ENCODE measurements around the gene CRTAC1.

The CRTAC1 gene

GRCh38 chr10:97898429-97898828 lies 132.0 kb downstream of the CRTAC1 start:
- DNase-seq (ENCODE audit: low read depth in 2 of 2) = no peak

GRCh38 chr10:97896756-97897358 lies 133.6 kb downstream of the CRTAC1 start:
- no peak for DNase-seq (ENCODE audit: low read depth in 2 of 2)

DNA sequence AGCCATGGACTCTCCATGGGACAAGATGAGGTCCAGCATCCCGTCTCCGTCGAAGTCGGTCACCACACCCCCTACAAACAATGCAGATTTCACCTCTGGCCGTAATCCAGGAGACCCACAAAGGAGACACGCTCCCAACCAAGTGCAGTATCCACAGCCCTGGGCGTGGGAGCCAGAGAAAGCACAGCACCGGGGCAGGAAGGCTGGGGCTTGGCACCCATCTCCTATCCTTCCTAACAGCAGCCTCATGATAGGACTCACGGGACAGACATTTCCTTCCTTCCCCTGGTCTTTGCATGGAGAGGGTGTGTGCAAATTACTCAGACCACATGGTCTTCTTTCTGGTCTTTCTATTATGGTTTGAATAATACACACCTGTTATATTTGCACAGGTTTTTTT lies 134.5 kb downstream of the CRTAC1 start:
- DNase-seq (ENCODE audit: low read depth in 2 of 2) = no peak

- DNase-seq (ENCODE audit: low read depth in 2 of 2) = no peak
These were observed 135.3 kb downstream of the CRTAC1 start for GRCh38 chr10:97895084-97895483.

DNA sequence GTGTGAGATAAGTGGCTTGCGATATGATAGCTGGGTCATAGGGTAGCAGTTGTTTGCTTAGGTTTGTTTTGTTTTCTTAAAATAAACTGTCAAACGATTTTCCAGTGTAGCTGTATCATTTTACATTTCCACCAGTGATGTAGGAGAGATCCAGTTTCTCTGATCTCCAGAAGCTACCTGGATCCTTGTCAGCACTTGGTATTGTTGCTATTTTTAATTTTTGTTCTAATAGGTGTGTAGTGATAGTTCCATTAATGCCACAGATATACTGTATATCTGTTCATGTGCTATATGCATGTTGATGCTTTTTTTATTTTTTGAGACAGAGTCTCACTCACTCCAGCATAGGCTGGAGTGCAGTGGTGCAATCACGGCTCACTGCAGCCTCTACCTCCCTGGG lies 136.3 kb downstream of the CRTAC1 start:
- DNase-seq (ENCODE audit: low read depth in 2 of 2) = no peak

DNA sequence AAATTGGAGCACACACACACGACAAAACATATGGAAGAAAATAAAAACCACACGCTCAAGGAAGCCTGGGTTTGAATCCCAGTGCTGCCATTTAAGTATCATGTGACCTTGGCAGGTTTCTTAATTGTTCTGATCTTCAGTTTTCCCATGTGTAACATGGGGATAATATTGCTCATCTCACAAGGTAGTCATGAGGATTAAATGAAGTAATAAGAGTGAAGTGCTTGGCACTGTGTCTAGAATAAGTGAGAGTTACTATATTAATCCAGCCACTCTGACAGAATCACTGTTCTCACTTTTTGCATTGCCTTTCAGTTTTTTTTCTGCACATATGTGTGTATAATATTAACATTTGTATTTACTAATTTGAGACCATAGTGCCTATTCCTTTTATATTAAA lies 137.5 kb downstream of the CRTAC1 start:
- no peak for DNase-seq (ENCODE audit: low read depth in 2 of 2)

- DNase-seq (ENCODE audit: low read depth in 2 of 2) = no peak
These were observed 137.9 kb downstream of the CRTAC1 start for GRCh38 chr10:97892506-97892905.

- no peak for DNase-seq (ENCODE audit: low read depth in 2 of 2)
These were observed 138.8 kb downstream of the CRTAC1 start for GRCh38 chr10:97891497-97892167.

- DNase-seq (ENCODE audit: low read depth in 2 of 2) = no peak
These were observed 140.8 kb downstream of the CRTAC1 start for GRCh38 chr10:97889461-97890265.

GRCh38 chr10:97888641-97889262 lies 141.7 kb downstream of the CRTAC1 start:
- no peak for DNase-seq (ENCODE audit: low read depth in 2 of 2)

DNA sequence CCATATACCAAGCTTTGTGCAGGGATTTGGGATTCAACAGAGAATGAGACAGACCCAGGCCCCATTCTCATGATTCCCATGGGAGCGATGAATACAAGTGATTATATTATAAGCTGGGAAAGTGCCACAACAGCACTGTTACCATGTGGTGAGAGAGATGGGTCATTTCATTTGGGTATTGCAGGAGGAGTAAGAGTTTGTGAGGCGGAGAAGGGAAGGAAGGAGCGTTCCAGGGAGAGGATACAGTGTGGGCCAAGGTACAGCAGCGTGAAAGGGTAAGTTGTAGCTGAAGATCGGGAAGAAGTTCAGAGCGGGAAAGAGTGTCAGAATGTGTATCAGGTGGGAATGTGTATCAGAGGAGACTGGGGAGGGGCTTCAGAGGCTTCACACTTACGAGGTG lies 142.3 kb downstream of the CRTAC1 start:
- no peak for DNase-seq (ENCODE audit: low read depth in 2 of 2)

DNA sequence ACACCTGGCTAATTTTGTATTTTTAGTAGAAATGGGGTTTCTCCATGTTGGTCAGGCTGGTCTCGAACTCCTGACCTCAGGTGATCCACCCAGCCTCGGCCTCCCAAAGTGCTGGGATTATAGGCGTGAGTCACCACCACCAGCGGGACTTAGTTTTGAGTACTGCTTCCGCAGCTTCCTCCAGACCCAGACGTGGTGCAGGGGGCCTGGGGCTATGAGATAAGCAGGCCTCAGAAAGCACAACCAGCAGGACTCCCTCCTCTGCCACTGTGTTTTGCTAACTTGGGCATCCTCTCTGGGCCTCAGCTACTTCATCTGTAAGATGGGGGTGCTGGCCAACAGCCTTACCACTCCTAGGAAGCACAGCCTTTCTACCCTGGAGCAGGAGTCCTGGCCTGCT lies 143.0 kb downstream of the CRTAC1 start:
- no peak for DNase-seq (ENCODE audit: low read depth in 2 of 2)

GRCh38 chr10:97886286-97886685 lies 144.1 kb downstream of the CRTAC1 start:
- DNase-seq (ENCODE audit: low read depth in 2 of 2) = no peak

GRCh38 chr10:97883092-97883485 lies 147.3 kb downstream of the CRTAC1 start:
- no peak for DNase-seq (ENCODE audit: low read depth in 2 of 2)

GRCh38 chr10:97882142-97883091 lies 148.0 kb downstream of the CRTAC1 start:
- DNase-seq (ENCODE audit: low read depth in 2 of 2) = no peak

GRCh38 chr10:97880109-97880508 lies 150.3 kb downstream of the CRTAC1 start:
- DNase-seq (ENCODE audit: low read depth in 2 of 2) = no peak

GRCh38 chr10:97879241-97879640 lies 151.2 kb downstream of the CRTAC1 start:
- no peak for DNase-seq (ENCODE audit: low read depth in 2 of 2)

DNA sequence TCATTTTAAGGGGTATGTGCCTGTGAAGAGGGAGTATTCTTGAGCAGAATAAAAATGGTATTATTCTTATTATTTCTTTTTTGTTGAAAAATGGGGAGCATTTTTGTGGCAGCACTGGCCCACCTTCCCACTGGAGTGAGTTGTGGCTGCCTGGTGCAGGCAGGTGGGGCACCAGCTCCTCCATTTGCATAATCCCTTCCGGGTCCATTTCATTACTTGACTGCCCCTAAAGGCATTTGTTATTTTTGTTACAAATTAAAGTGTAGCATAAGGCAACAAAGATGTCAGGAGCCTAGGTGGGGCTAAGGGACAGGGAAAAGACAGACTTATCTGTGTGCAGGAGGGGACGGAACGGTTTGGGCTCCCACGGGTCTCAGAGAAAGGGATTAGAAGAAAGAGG lies 154.0 kb downstream of the CRTAC1 start:
- DNase-seq (ENCODE audit: low read depth in 2 of 2) = no peak

DNA sequence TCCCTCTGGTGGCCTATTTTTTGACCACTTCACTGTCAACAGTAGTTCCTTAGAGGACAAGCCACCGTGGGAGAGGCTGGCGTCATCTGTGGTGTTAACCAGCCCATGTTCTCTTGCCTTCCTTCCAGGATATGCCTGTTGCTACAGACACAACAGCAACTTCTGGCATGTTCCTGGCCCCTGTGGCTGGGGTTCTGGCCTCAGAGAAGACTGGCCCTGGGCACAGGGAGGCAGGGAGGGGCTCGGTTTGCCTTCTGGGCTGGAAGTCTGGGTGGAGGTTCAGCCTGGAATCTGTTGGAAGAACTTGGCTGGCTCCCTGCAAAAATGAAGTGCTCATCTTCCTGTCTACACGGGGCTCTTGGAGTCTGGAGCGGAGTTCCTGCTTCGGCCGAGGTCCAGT lies 155.0 kb downstream of the CRTAC1 start:
- DNase-seq (ENCODE audit: low read depth in 2 of 2) = no peak

- DNase-seq (ENCODE audit: low read depth in 2 of 2) = no peak
These were observed 156.1 kb downstream of the CRTAC1 start for GRCh38 chr10:97874332-97874731.

GRCh38 chr10:97873569-97873968 lies 156.9 kb downstream of the CRTAC1 start:
- no peak for DNase-seq (ENCODE audit: low read depth in 2 of 2)
